Retinal pigment epithelial cell (primary cell): ENCODE results near the gene THAP3.

Experiments
- DNase-seq: peaks from one replicate; pipeline ENCODE4 v3.0.0-alpha.2; 2010; ENCODE audit warnings: low read depth
- H3K4me3 ChIP-seq: 2 replicates; pipeline ENCODE4 v1.5.1; 2011; ENCODE audit warnings: mild to moderate bottlenecking, low read length, control low read depth, moderate library complexity
- TF ChIP-seq, protein P1 (sequence below): conservative IDR thresholded peaks from 2 replicates; pipeline ENCODE4 v1.5.1; 2011; ENCODE audit warnings: low read depth, low read length, control low read depth, inconsistent platforms

Gene THAP3

GRCh38 chr1:6624710-6625583 is at the start of gene THAP3:
Gene THAP3, plus strand, starts transcription at chr1:6624868. Its CDS starts 351 bp downstream, at chr1:6625219.
- peak; percentile 73 for DNase-seq
- peak within 1 kb of the TSS; percentile 70 for H3K4me3 ChIP-seq
- TF ChIP-seq, protein P1, sequence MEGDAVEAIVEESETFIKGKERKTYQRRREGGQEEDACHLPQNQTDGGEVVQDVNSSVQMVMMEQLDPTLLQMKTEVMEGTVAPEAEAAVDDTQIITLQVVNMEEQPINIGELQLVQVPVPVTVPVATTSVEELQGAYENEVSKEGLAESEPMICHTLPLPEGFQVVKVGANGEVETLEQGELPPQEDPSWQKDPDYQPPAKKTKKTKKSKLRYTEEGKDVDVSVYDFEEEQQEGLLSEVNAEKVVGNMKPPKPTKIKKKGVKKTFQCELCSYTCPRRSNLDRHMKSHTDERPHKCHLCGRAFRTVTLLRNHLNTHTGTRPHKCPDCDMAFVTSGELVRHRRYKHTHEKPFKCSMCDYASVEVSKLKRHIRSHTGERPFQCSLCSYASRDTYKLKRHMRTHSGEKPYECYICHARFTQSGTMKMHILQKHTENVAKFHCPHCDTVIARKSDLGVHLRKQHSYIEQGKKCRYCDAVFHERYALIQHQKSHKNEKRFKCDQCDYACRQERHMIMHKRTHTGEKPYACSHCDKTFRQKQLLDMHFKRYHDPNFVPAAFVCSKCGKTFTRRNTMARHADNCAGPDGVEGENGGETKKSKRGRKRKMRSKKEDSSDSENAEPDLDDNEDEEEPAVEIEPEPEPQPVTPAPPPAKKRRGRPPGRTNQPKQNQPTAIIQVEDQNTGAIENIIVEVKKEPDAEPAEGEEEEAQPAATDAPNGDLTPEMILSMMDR, result no peak

GRCh38 chr1:6577831-6578525 is 46.7 kb upstream of the THAP3 start:
- TF ChIP-seq, protein P1, result no peak
- DNase-seq, result no peak
- H3K4me3 ChIP-seq, result no peak overlapping the region

- H3K4me3 ChIP-seq, result peak overlapping the region; percentile 69
- TF ChIP-seq, protein P1, result no peak
Observed at GRCh38 chr1:6578624-6579373, 45.9 kb upstream of the THAP3 start.

DNA sequence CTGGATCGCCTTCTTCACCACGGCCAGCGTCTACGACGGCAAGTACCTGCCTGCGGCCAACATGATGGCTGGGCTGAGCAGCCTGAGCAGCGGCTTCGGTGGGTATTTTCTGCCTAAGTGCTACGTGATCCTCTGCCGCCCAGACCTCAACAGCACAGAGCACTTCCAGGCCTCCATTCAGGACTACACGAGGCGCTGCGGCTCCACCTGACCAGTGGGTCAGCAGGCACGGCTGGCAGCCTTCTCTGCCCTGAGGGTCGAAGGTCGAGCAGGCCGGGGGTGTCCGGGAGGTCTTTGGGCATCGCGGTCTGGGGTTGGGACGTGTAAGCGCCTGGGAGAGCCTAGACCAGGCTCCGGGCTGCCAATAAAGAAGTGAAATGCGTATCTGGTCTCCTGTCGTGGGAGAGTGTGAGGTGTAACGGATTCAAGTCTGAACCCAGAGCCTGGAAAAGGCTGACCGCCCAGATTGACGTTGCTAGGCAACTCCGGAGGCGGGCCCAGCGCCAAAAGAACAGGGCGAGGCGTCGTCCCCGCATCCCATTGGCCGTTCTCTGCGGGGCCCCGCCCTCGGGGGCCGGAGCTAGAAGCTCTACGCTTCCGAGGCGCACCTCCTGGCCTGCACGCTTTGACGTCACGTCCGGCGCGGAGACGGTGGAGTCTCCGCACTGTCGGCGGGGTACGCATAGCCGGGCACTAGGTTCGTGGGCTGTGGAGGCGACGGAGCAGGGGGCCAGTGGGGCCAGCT is 45.1 kb upstream of the THAP3 start, which contains the start of gene ZBTB48:
ZBTB48 (plus strand) TSS at position 621 of the 745 bp plus-strand sequence. CDS start 616 bp downstream, outside the sequence.
- TF ChIP-seq, protein P1, result no peak
- peak within 1 kb of the TSS; percentile 69 for H3K4me3 ChIP-seq
- peak; percentile 84 for DNase-seq

More at GRCh38 chr1:6578624-6579373, 45.9 kb upstream of the THAP3 start:
- DNase-seq, result no peak

- DNase-seq, result no peak
- peak overlapping the region; percentile 69 for H3K4me3 ChIP-seq
- TF ChIP-seq, protein P1, result no peak
Observed at GRCh38 chr1:6580119-6580592, 44.5 kb upstream of the THAP3 start.
